Suprapubic skin (tissue), 4 donors: ENCODE data around the gene AGAP1.

Experiments used
- POLR2A ChIP-seq, 2 donors: fragments of 450-650 bp; IDR thresholded peaks; one replicate each; pipeline ENCODE4 v1.6.1; 2017; ENCODE audit warnings: antibody characterized with exemption in 2 of 2, mild to moderate bottlenecking in 2 of 2, moderate library complexity in 2 of 2
- POLR2AphosphoS5 ChIP-seq, 3 donors: sonication (generic); formaldehyde crosslinking; IDR thresholded peaks; one replicate each; pipeline ENCODE4 v1.6.1; 2017; ENCODE audit warnings: antibody characterized with exemption in 3 of 3

- TF ChIP-seq POLR2AphosphoS5 (IDR thresholded peaks at IDR 0.05) (no peak), POLR2A (IDR thresholded peaks at IDR 0.05) (no peak)
Observed at GRCh38 chr2:235521844-235522243, 28.0 kb downstream of the AGAP1 start.
